A172 (cell line): Measurements from ENCODE around the gene ZNF12. TPM values are rescaled to one million over a fixed set of nuclear protein-coding genes. Genes with fewer than 3 reads are reported as not detected.
"Not testable (repeated sequence)": the region's sequence is repeated elsewhere in the genome, so short reads cannot be mapped to it uniquely, and the experiment has no call there.

Experiments used
- DNase-seq: peaks from one replicate; pipeline ENCODE4 v3.0.0-alpha.2; 2015; ENCODE audit warnings: low spot score
- total RNA-seq: library from RNA; depleted of rRNA; stranded (reverse); fragments of >200 nt; shearing (Covaris generic); gene quantifications from 2 replicates; pipeline ENCODE4 v1.2.3, GENCODE V29; 2014

Gene ZNF12
- total RNA-seq, 1 experiment from 2014 or later: 26.7 TPM

DNA sequence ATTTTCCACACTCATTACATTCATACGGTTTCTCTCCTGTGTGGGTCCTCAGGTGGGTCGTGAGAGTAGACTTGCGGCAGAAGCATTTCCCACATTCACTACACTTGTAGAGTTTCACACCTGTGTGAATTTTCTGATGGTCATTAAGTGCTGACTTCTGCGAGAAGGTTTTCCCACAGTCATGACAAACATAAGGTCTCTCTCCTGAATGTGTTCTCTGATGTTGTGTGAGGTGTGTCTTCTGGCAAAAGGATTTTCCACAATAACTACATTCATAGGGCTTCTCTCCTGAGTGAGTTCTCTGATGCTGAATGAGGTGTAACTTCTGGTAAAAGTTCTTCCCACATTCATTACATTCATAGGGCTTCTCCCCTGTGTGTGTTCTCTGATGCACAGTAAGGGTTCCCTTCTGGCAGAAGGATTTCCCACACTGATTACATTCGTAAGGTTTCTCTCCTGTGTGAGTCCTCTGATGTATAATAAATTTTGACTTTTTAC, 15.1 kb downstream of the ZNF12 start:
- no peak for DNase-seq

DNA sequence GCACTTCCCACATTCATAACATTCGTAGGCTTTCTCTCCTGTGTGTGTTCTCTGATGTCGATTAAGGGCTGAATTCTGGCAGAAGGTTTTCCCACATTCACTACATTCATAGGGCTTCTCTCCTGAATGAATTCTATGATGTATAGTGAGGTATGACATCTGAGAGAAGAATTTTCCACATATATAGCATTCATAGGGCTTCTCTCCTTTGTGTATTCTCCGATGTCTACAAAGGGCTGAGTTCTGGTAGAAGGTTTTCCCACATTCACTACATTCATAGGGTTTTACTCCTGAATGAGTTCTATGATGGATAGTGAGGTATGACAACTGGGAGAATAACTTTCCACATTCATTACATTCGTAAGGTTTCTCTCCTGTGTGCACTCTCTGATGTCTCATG, 15.6 kb downstream of the ZNF12 start:
- no peak for DNase-seq

DNA sequence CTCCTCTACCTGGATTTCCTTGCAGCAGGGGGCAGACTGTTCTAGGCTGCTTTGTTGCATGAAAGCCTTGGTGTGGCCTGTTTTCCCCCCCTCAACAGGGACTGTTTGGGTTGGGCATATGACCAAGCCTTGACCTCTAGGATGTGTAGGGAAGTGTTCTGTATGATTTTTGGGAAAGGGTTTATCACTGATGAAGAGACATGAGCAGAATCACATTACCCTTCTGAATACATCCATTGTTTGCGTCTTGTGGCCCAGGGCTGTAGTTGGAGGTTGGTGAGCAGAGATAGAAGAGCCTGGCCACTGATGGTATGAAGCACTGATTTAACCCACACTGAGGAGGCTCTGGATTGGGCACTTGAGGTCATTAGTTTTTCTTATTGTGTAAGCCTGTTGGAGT, 26.6 kb downstream of the ZNF12 start:
- DNase-seq: no peak

DNA sequence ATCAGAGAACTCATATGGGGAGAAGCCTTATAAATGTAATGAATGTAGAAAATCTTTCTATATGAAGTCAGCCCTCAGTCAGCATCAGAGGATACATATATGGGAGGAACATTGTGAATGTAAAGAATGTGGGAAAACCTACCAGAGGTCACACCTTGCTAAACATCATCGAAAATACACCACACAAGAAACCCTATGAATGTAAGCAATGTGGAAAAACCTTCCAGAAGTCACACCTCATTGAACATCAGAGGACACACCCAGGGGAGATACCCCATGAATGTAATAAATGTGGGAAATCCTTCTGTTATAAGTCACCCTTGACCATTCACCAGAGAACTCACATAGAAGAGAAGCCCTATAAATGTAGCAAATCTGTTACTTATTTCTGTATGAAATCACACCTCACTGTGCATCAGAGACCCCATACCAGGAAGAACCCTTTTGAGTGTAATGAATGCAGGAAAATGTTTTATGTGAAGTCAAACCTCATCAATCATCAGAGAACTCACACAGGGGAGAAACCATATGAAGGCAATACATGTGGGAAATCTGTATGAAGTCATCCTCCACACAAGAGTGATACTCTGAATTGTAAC, 30.8 kb downstream of the ZNF12 start:
- no peak for DNase-seq

DNA sequence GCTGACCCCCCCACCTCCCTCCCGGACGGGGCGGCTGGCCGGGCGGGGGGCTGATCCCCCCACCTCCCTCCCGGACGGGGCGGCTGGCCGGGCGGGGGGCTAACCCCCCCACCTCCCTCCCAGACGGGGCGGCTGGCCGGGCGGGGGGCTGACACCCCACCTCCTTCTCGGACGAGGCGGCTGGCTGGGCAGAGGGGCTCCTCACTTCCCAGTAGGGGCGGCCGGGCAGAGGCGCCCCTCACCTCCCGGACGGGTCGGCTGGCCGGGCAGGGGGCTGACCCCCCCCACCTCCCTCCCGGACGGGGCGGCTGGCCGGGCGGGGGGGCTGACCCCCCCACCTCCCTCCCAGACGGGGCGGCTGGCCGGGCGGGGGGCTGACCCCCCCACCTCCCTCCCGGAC, 35.9 kb downstream of the ZNF12 start:
- not testable (repeated sequence) for DNase-seq

DNA sequence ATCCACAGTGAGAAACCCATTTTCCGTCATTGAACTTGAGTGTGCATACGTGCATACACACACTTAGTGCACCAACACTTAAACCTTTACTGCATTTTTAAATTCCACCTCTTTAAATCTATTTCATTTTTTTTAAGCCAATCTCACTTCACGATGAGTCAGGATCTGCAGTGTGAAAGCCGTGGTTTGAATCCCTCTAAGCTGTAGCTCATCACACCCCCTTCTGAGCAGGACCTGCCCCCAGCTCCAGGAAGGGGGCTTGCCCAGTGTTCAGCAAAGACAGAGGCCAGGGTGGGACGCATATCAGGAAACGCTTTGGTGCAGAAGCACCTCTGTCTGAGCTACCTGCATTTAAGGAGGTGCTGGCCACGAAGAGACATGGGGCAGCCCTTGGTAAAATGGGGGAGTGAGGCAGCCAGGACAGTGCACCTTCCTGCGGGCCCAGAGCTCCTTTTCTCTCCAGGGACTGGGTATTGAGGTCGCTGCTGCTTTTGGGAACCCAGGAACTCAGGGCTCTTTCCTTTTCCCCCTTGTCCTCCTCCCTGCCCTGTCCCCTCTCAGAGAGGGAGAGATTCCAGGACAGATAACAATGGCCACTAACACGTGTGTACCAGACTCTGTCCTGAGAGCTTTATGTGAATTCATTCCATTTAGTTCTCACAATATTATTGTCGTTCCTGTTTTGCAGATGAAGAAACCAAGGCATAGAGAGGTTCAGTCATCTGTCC, 48.0 kb downstream of the ZNF12 start:
- no peak for DNase-seq

DNA sequence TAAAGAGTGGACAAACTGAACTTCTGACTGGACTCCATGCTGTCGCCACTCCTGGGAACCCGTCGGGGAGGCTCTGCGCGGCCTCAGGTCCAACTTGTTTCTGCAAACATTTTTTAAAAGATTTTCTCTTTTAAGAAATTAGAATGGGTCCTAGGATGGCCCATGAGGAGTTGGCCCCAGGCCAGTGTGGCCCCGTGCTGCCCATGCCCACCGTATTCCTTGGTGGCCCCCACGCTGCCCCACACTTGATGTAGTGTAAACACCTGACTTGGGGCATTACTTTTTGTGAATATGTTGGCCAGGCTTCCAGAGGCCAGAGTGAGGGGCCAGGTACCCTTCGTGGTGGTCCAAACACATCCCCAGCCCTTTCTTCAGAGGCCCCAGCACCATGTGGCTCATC, 50.3 kb downstream of the ZNF12 start:
- no peak for DNase-seq

DNA sequence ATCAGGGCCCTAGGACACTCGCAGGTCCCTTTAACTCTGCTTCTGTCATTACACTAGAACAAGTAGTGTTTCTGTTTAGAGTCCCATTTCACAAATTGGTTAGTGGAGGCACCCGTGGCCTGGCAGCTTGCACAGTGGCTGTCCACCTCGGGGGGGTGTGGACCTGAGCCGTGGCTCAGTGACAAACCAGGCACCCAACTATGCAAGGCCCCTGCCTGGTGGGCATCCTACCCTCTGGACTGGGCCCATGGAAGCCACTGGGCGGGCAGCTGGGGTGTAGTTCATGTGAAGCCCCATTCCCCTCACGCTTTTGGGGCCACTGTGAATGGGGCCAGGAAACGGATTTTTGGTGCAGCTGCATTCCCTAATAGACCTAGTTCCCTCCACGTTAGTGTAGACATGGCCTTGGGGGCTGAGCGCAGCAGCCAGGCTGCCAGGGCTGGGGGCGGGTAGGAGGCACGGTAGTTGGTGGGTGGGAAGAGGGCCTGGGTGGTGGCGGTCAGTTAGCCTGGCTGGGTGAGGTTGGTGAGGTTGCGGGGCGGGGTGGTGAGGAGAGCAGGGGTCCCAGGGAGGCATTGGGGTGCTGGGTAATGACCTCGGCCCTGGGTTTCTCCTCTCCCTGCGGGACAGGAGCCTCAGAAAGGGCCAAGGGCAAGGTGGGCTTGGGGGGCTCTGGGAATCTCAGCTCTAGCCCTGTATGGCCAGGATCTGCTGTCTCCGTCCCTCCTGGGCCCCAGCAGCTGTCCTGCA, 50.9 kb downstream of the ZNF12 start:
- no peak for DNase-seq

DNA sequence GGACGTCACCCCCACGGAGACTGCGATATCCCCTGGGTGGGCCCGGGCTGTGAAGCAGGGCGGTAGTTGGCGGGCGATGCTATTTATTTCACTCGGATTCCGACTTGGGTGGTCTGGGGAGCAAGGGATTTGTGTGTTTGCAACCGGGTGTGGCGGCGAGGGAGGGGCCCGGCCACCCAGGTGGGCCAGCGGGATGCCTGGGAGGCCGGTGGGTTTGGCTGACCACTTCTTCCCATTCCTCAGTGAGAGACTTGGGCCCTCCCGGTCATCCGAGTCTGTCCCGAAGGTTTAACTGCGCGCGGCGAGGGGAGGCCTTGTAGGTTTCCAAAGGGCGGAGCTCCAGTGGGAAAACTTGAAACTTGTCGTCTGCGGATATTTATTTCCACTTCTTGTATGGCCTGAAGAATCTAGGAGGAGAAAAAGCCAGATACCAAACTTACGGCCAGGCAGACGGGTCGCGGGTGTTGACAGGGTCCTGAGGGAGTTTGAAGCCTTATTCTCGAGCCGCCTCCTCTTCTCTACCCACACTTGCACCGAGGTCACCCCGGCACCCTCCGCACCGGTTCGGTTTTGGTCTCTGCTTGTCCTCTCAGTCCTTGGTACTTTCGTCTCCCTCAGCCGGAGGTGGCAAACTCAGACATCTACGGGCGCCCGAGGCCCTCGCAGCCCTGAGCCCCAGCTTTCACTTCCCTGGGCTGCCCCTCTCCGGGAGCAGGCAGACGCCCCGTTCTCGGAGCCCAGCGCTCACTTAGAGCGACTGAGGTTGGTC, 51.7 kb downstream of the ZNF12 start:
- no peak for DNase-seq

DNA sequence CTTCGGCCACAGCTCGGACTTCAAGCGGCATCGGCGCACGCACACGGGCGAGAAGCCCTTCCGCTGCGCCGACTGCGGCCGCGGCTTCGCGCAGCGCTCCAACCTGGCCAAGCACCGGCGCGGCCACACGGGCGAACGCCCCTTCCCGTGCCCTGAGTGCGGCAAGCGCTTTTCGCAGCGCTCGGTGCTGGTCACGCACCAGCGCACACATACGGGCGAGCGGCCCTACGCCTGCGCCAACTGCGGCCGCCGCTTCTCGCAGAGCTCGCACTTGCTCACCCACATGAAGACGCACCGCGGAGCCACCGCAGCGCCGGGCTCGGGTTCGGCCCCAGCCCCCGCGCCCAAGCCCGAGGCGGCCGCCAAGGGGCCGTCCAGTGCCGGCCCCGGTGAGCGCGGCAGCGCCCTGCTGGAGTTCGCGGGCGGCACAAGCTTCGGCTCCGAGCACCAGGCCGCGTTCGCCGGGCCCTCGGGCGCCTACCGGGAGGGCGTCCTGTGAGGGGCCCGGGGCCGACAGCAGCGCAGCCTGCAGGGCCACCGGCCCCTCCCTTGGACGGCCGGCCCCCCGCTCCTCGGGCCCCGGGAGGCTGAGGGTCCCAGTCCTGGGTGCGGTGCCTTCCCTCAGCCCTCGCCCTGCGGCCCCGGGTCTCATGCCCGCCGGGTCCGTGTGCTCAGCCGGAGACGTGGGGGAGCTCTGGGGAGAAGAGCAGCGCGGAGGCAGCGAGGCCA, 52.5 kb downstream of the ZNF12 start:
- DNase-seq: no peak

DNA sequence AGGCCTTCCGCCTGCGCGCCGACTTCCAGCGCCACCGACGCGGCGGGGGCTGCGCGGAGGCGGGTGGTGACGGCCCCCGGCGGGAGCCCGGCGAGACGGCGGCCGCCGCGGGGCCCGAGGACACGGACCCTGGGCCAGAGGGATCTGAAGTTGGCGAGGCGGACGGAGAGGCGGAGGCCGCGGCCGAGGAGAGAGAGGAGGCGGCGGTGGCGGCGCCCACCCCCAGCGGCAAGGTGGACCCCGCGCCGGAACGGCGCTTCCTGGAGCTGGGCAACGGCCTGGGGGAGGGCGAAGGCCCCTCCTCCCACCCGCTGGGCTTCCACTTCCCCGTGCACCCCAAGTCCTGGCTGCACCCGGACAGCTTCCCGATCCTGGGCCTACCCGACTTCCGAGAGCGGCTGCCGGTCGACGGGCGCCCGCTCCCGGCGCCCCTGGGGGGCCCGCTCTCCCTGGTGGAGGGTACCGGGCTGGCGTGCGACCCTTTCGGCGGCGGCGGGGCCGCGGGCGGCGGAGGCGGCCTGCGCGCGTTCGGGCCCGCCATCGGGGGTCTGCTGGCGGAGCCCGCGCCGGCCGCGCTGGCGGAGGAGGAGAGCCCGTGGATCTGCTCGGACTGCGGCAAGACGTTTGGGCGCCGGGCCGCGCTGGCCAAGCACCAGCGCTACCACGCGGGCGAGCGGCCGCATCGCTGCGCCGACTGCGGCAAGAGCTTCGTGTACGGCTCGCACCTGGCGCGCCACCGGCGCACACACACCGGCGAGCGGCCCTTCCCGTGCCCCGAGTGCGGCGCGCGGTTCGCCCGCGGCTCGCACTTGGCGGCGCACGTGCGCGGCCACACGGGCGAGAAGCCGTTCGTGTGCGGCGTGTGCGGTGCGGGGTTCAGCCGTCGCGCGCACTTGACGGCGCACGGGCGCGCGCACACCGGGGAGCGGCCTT, 53.4 kb downstream of the ZNF12 start:
- DNase-seq: no peak

DNA sequence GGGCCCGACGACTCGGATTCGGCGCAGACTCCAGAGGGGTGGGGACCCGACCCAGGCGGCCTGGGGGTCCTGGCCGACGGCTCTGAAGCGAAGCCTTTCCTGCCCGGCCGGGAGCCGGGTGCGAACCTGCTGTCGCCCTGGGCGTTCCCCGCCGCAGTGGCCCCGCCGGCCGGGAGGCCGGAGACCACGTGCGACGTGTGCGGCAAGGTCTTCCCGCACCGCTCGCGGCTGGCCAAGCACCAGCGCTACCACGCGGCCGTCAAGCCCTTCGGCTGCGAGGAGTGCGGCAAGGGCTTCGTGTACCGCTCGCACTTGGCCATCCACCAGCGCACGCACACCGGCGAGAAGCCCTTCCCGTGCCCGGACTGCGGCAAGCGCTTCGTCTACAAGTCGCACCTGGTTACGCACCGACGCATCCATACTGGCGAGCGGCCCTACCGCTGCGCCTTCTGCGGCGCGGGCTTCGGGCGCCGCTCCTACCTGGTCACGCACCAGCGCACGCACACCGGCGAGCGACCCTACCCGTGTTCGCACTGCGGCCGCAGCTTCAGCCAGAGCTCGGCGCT, 54.2 kb downstream of the ZNF12 start:
- no peak for DNase-seq

DNA sequence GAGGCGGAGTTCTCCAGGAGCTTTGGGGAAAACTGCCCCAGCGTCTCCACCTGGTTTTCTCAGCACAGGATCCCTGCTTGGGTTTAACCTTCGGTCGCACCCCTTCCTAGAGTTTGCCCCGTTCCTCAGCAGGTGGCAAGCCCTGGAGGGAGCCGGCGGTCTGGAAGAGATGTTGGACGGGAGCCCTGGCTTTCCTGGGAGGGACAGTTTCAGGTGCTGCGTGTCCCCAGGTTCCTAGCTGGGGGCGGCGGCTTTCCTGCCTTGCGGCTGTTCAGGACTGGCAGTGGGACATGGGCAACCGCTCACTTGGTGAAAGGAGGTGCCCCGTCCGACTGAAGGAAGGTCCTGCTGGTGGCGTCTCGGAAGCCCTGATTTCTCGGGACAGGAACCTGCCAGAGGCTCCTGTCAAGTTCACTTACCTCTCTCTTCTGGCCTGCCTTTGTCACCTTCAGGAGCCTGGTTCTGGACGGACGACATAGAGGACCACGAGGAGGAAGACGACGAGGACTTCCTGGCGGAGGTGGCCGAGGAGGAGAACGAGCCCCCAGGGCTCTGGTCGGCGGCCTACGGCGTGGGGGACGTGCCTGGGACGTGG, 54.8 kb downstream of the ZNF12 start:
- DNase-seq: no peak

DNA sequence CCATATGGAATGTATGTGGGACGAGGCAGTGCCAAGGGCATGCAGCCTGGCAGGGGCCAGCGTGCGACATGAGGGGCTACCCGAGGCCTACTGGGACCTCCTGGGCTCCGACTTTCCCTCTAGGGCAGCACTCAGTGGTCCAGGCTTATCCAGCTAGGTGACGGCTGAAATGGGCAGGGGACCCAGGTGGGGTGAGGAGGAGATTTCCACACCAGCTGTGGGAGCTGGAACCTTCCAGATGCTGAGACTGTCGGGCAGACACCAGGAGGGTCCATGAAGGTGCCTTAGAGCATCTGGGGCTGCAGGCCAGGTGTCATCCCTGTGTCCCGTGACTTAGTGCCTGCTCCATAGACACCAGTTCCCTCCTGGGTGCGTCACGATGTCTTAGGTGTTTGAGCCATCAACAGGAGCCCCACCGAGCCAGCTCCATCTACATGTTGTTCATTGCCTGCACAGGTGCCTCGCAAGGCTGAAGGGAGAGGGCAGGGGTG, 56.2 kb downstream of the ZNF12 start:
- DNase-seq: no peak

DNA sequence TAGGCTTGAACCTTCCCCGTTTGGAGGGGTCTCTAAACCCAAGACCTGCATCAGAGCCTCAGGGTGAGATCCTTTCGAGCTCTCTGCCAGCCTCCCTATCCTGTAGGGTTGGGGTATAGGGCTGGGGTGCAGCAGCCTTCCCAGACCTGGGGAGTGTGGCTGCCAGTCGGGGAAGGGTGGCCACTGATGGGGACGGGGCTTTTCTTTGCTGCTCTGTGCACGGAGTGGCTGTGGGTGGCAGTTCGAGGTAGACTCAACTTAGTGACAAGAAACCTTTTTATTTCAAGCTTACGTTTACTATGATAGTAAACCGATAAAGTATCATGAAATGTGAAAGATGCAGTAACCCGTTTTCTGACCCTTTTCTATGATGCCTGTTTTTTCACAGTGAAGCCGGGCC, 56.7 kb downstream of the ZNF12 start:
- no peak for DNase-seq

DNA sequence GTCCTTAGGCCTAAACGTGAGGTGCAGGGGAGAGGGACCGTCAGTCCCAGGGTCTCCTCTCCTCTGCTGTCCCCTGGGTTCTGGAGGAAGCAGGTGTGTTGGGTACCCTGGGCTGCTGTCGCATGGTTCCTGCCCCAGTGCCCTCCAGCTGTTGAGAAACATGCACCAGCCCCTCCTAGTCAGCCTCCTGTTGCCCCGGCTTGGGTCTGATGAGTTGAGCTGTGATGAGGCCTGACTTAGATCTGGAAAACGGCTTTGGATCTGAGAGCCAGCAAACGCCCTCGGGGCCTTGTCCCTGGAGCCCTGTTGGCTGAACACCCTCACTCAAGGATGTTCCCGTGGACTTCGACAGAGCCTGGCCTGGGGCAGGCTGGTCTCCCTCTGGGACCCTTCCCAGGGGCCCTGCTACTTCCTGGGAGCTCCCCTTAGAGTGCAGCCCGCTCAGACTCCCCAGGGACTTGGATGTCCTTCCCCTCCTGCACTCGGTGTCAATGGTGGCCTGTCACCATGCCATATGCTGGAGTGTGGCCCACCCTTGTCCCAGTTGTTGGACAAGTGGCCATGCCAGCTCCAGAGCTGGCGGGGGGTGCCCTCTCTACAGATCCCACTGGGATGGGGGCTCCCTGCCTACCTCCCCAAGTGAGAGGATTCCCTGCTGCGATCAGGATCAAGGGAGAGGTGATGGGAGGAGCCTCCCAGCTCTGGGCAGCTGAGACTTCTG, 57.3 kb downstream of the ZNF12 start:
- DNase-seq: no peak

DNA sequence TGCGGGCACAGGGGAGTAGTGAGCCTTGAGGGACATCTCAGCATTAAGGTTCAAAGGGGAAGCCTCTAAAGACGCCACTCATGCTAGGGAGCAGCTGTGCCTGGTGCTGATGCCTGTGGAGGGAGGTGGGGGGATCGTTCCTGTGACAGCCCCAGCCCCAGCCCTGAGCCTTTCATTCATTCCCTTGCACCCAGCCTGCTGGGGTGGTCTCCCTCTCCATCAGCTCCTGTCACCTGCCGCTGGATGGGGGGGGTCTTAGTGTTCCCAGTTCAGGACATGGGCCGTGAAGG, 58.0 kb downstream of the ZNF12 start:
- no peak for DNase-seq

DNA sequence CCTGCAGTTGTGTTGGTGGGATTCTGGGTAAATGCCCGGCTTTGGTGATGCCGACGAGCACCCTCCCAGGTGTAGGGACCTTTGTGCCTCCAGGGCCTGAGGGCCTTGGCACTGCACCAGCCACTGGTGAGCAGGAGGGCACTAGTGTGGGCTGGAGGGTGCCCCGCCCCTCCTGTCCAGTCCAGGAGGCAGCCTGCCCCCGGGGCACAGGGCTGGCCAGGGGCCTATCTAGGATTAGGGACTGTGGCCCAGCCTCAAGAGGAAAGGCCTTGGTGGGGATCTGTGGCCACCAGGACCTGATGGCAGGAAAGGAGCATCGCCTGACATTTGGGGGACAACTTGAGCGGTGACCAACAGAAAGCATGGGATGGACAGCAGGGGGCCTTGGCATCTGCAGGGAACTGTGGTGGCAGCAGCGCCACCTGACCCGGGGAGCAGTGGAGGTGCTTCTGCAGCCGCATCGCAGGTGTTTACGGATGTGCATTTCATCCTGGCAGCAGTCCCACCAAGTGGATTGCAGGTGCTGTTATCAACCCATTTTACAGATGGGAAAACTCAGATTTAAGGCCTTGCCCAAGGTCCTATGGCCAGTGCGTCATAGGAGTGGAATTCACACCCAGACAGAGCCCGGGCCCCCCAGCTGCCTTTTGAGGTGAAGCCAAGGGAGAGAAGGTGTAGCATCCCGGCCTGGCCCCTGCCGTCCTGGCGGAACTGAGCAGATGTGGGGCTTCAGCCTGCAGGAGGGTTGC, 58.5 kb downstream of the ZNF12 start:
- DNase-seq: no peak
